ENCODE measurements around the gene GLIPR1L1. TPM values are rescaled to one million over a fixed set of nuclear protein-coding genes. Genes with fewer than 3 reads are reported as not detected.

The GLIPR1L1 gene
- total and polyA plus RNA-seq, 2 of the 4 experiments (the other 2 are of a cell fraction) = not detected

GRCh38 chr12:75288860-75289259 lies 45.6 kb upstream of the GLIPR1L1 start (continued):
- no peak for TF ChIP-seq BHLHE40 (IDR thresholded peaks at IDR 0.05; ENCODE audit: low read depth, low read length)
- TF ChIP-seq SMC3 (IDR thresholded peaks at IDR 0.05; ENCODE audit: low read depth, low read length) = no peak
- TF ChIP-seq MXI1 (IDR thresholded peaks at IDR 0.05; ENCODE audit: borderline replicate concordance, low read depth, low read length) = no peak
- TF ChIP-seq RFX5 (IDR thresholded peaks at IDR 0.05; ENCODE audit: low read depth, low read length) = no peak
- no peak for TF ChIP-seq FOS (IDR thresholded peaks at IDR 0.05; ENCODE audit: low read depth, low read length)
- TF ChIP-seq CEBPB (IDR thresholded peaks at IDR 0.05; ENCODE audit: low read depth, low read length) = no peak

- 0 out of 2 replicates have a peak, but pooled peaks have one; percentile 51 for ATAC-seq (ENCODE audit: low read depth)
- POLR2A ChIA-PET (ENCODE audit: unreplicated experiment) = no interaction called here
- dilution Hi-C loops (cut with HindIII; ENCODE audit: low sequenced_read_pairs, unreplicated experiment) = no loop called here
Measured at GRCh38 chr12:75289753-75290152, 44.7 kb upstream of the GLIPR1L1 start.

More at GRCh38 chr12:75289753-75290152, 44.7 kb upstream of the GLIPR1L1 start:
- Histone ChIP-seq H2AFZ (replicated peaks; ENCODE audit: low read length, poor library complexity) (no peak overlapping the region), H3K9ac (ENCODE audit: low read depth, low read length) (no peak overlapping the region), H3K9me3 (ENCODE audit: control insufficient read depth, insufficient read depth, low read length) (no peaks in the 10 kb centered on the region), H3K79me1 (ENCODE audit: low read depth in 1 of 2, low read length in 2 of 2) (no peaks in the 10 kb centered on the region), H3K56ac (ENCODE audit: extremely low read depth, insufficient read depth, low read length) (no peak overlapping the region), H3K4ac (ENCODE audit: low read depth, low read length) (no peak overlapping the region), H4K91ac (ENCODE audit: insufficient read depth, low read depth, low read length) (no peak overlapping the region), H4K20me1 (ENCODE audit: insufficient read depth, low read length) (no peaks in the 10 kb centered on the region), H3K18ac (ENCODE audit: low read depth, low read length) (no peak overlapping the region), H3K4me2 (ENCODE audit: low read depth, low read length) (no peak overlapping the region), H3K36me3 (ENCODE audit: control insufficient read depth, insufficient read depth, low read length) (no peaks in the 10 kb centered on the region), H2AK9ac (replicated peaks; ENCODE audit: low read depth, low read length, poor library complexity) (no peak overlapping the region), H2BK20ac (ENCODE audit: low read depth, low read length) (no peak overlapping the region), H3K4me3 (ENCODE audit: insufficient read depth, low read depth, low read length) (no peak overlapping the region), H3K27me3 (ENCODE audit: control insufficient read depth, insufficient read depth, low read length) (no peaks in the 10 kb centered on the region), H3K27ac (ENCODE audit: insufficient read depth, low read length) (no peak overlapping the region), H3K14ac (replicated peaks; ENCODE audit: low read depth, low read length) (no peak overlapping the region), H3K23ac (ENCODE audit: low read depth, low read length) (no peak overlapping the region), H2AK5ac (ENCODE audit: low read depth, low read length) (no peak overlapping the region), H2BK5ac (ENCODE audit: low read depth, low read length, poor library complexity, severe bottlenecking) (no peak overlapping the region), H3K9me1 (ENCODE audit: insufficient read depth, low read length) (no peaks in the 10 kb centered on the region), H2BK15ac (ENCODE audit: low read depth, low read length) (no peak overlapping the region), H4K8ac (ENCODE audit: low read depth in 2 of 2, low read length in 2 of 2) (no peak overlapping the region), H3K4me1 (ENCODE audit: control insufficient read depth, insufficient read depth, low read length) (no peaks in the 10 kb centered on the region), H2BK120ac (ENCODE audit: low read depth, low read length) (no peak overlapping the region), H4K5ac (ENCODE audit: low read depth, low read length) (no peak overlapping the region)
- no CpG with 5 or more reads among the region's 1 CpG for WGBS, 2 experiments (ENCODE audit: extremely low coverage in 2 of 2, insufficient read length in 1 of 2)
- no peak for TF ChIP-seq FOS (IDR thresholded peaks at IDR 0.05; ENCODE audit: low read depth, low read length)
- TF ChIP-seq, protein P1, sequence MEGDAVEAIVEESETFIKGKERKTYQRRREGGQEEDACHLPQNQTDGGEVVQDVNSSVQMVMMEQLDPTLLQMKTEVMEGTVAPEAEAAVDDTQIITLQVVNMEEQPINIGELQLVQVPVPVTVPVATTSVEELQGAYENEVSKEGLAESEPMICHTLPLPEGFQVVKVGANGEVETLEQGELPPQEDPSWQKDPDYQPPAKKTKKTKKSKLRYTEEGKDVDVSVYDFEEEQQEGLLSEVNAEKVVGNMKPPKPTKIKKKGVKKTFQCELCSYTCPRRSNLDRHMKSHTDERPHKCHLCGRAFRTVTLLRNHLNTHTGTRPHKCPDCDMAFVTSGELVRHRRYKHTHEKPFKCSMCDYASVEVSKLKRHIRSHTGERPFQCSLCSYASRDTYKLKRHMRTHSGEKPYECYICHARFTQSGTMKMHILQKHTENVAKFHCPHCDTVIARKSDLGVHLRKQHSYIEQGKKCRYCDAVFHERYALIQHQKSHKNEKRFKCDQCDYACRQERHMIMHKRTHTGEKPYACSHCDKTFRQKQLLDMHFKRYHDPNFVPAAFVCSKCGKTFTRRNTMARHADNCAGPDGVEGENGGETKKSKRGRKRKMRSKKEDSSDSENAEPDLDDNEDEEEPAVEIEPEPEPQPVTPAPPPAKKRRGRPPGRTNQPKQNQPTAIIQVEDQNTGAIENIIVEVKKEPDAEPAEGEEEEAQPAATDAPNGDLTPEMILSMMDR (conservative IDR thresholded peaks at IDR 0.05; ENCODE audit: low read depth, low read length) = peak; percentile 54
- peak; percentile 68 for TF ChIP-seq RAD21 (IDR thresholded peaks at IDR 0.05; ENCODE audit: low read length)
- TF ChIP-seq, protein P2, sequence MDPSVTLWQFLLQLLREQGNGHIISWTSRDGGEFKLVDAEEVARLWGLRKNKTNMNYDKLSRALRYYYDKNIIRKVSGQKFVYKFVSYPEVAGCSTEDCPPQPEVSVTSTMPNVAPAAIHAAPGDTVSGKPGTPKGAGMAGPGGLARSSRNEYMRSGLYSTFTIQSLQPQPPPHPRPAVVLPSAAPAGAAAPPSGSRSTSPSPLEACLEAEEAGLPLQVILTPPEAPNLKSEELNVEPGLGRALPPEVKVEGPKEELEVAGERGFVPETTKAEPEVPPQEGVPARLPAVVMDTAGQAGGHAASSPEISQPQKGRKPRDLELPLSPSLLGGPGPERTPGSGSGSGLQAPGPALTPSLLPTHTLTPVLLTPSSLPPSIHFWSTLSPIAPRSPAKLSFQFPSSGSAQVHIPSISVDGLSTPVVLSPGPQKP (IDR thresholded peaks at IDR 0.05; ENCODE audit: borderline replicate concordance, low read depth, low read length) = no peak
- peak; percentile 58 for TF ChIP-seq SMC3 (IDR thresholded peaks at IDR 0.05; ENCODE audit: low read depth, low read length)
- no peak for TF ChIP-seq MAFK (IDR thresholded peaks at IDR 0.05; ENCODE audit: low read depth, low read length)
- in situ Hi-C loops (cut with MboI; ENCODE audit: low sequenced_read_pairs) = loop anchor here (25.0 kb wide), 1 partner anchor 602 kb away; no protein-coding TSS in a partner anchor
- CTCF ChIA-PET = interaction anchor here (0.7 kb wide), 1 partner anchor 40 kb away, joined by 3 read pairs; the partner anchor contains the start of gene CAPS2
- intact Hi-C loops (cut with micrococcal nuclease) = loop anchor here (2.0 kb wide), 3 partner anchors 441 to 601 kb away; no protein-coding TSS in a partner anchor
- peak; percentile 31 for DNase-seq
- no TSS peak for BruUV-seq (replicated peaks)
